IMR-90 (cell line): ENCODE measurements around the gene TREM1.

ENCODE experiments used
- CEBPB ChIP-seq: IDR thresholded peaks from 2 replicates; pipeline ENCODE4 v1.6.1; 2012; ENCODE audit warnings: low read depth, low read length, improper control_type of control experiment
- CTCF ChIP-seq: conservative IDR thresholded peaks from 2 replicates; pipeline ENCODE4 v1.5.1; 2012; ENCODE audit warnings: mild to moderate bottlenecking, low read depth, low read length, improper control_type of control experiment
- FOS ChIP-seq: fragments of 150-350 bp; IDR thresholded peaks from 2 replicates; pipeline ENCODE4 v1.6.1; 2016; ENCODE audit warnings: low read depth, low read length
- MAFK ChIP-seq: IDR thresholded peaks from 2 replicates; pipeline ENCODE4 v1.6.1; 2012; ENCODE audit warnings: low read depth, low read length, improper control_type of control experiment
- MXI1 ChIP-seq: IDR thresholded peaks from 2 replicates; pipeline ENCODE4 v1.6.1; 2012; ENCODE audit warnings: low read depth, mild to moderate bottlenecking, low read length, moderate library complexity, borderline replicate concordance
- POLR2A ChIP-seq: IDR thresholded peaks from 2 replicates; pipeline ENCODE4 v1.6.1; 2012; ENCODE audit warnings: mild to moderate bottlenecking, low read depth, low read length
- RAD21 ChIP-seq: IDR thresholded peaks from 2 replicates; pipeline ENCODE4 v1.6.1; 2012; ENCODE audit warnings: low read length, improper control_type of control experiment
- SMC3 ChIP-seq: fragments of 150-350 bp; IDR thresholded peaks from 2 replicates; pipeline ENCODE4 v1.6.1; 2016; ENCODE audit warnings: low read depth, mild to moderate bottlenecking, antibody characterized with exemption, low read length, moderate library complexity
- USF2 ChIP-seq: fragments of 150-350 bp; IDR thresholded peaks from 2 replicates; pipeline ENCODE4 v1.6.1; 2017; ENCODE audit warnings: mild to moderate bottlenecking, antibody characterized with exemption, low read length, low read depth

- TF ChIP-seq CTCF (no peak), POLR2A (no peak), FOS (no peak), MXI1 (no peak), USF2 (no peak), MAFK (no peak), RAD21 (no peak), SMC3 (no peak), CEBPB (no peak)
These were observed 13.8 kb downstream of the TREM1 start for GRCh38 chr6:41272591-41273240.
